Stomach (tissue), 4 donors: Measurements from ENCODE around the gene OR5K1.

Experiments
- EP300 ChIP-seq: sonication (generic); formaldehyde crosslinking; IDR thresholded peaks from one replicate; pipeline ENCODE4 v1.6.1; 2017; ENCODE audit warnings: antibody characterized with exemption
- POLR2A ChIP-seq, 4 donors: fragments of 450-650 bp; IDR thresholded peaks; one replicate each; pipeline ENCODE4 v1.6.1; 2016; ENCODE audit warnings: antibody characterized with exemption in 4 of 4, control low read depth in 2 of 4, mild to moderate bottlenecking in 1 of 4, moderate library complexity in 1 of 4
- POLR2AphosphoS5 ChIP-seq, 3 donors: sonication (generic); formaldehyde crosslinking; IDR thresholded peaks; one replicate each; pipeline ENCODE4 v1.6.1; 2016; ENCODE audit warnings: antibody characterized with exemption in 3 of 3
- TF ChIP-seq, protein P1 (sequence below), 7 experiments: fragments of 450-650 bp in 4 of 7; fragments of 200-600 bp in 3 of 7; sonication (generic) in 3 of 7; IDR thresholded peaks; one replicate each; pipeline ENCODE4 v1.5.1; 2016 to 2019; ENCODE audit warnings: antibody characterized with exemption in 7 of 7, control low read depth in 2 of 7, mild to moderate bottlenecking in 1 of 7

DNA sequence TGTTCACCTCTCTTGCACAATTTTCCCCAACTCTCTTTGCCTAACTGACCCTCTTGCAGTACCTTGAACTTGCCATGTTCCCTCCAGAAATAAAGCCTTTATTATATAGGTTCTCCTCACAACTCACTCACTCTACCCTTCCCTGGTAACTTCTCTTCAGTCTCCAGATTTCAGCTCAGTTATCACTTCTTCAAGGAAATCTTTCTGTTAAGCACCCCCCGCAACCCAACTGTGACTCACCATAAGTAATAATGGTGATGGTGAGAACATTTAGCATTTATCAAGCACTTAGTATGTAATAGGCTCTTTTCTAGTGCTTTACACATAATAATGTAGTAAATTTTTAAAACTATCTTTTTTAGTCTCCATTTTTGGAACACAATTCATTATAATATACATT, 8.1 kb upstream of the OR5K1 start:
- TF ChIP-seq, protein P1, sequence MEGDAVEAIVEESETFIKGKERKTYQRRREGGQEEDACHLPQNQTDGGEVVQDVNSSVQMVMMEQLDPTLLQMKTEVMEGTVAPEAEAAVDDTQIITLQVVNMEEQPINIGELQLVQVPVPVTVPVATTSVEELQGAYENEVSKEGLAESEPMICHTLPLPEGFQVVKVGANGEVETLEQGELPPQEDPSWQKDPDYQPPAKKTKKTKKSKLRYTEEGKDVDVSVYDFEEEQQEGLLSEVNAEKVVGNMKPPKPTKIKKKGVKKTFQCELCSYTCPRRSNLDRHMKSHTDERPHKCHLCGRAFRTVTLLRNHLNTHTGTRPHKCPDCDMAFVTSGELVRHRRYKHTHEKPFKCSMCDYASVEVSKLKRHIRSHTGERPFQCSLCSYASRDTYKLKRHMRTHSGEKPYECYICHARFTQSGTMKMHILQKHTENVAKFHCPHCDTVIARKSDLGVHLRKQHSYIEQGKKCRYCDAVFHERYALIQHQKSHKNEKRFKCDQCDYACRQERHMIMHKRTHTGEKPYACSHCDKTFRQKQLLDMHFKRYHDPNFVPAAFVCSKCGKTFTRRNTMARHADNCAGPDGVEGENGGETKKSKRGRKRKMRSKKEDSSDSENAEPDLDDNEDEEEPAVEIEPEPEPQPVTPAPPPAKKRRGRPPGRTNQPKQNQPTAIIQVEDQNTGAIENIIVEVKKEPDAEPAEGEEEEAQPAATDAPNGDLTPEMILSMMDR (IDR thresholded peaks at IDR 0.05): no peak
- TF ChIP-seq POLR2A (IDR thresholded peaks at IDR 0.05): no peak
- TF ChIP-seq POLR2AphosphoS5 (IDR thresholded peaks at IDR 0.05): no peak
- TF ChIP-seq EP300: no peak
